ENCODE measurements around the gene MMRN1.

Gene MMRN1

GRCh38 chr4:89894649-89895550 lies at the start of gene MMRN1:
TSS of gene MMRN1 (plus strand) at chr4:89894854. CDS start at chr4:89894972, 118 bp downstream.
- DNase-seq, result no peak

- DNase-seq, result no peak
Measured at GRCh38 chr4:89847571-89848325, 46.9 kb upstream of the MMRN1 start.

- no peak for DNase-seq
Measured at GRCh38 chr4:89855236-89855635, 39.4 kb upstream of the MMRN1 start.

- no peak for DNase-seq
Measured at GRCh38 chr4:89860971-89861370, 33.7 kb upstream of the MMRN1 start.

GRCh38 chr4:89863533-89863932 lies 31.1 kb upstream of the MMRN1 start:
- DNase-seq, result no peak

GRCh38 chr4:89868276-89868675 lies 26.4 kb upstream of the MMRN1 start:
- no peak for DNase-seq

GRCh38 chr4:89868999-89869589 lies 25.6 kb upstream of the MMRN1 start:
- DNase-seq, result peak; percentile 14

GRCh38 chr4:89871211-89871610 lies 23.4 kb upstream of the MMRN1 start:
- DNase-seq, result no peak

GRCh38 chr4:89876548-89876947 lies 18.1 kb upstream of the MMRN1 start:
- DNase-seq, result no peak

GRCh38 chr4:89878611-89879010 lies 16.0 kb upstream of the MMRN1 start:
- DNase-seq, result no peak

- no peak for DNase-seq
Measured at GRCh38 chr4:89879215-89879614, 15.4 kb upstream of the MMRN1 start.

GRCh38 chr4:89889289-89889688 lies 5.4 kb upstream of the MMRN1 start:
- no peak for DNase-seq

- DNase-seq, result no peak
Measured at GRCh38 chr4:89897867-89898266, 3.2 kb downstream of the MMRN1 start.

GRCh38 chr4:89898304-89898716 lies 3.7 kb downstream of the MMRN1 start:
- no peak for DNase-seq

GRCh38 chr4:89899152-89899551 lies 4.5 kb downstream of the MMRN1 start:
- DNase-seq, result no peak

GRCh38 chr4:89899854-89900253 lies 5.2 kb downstream of the MMRN1 start:
- no peak for DNase-seq

- peak; percentile 73 for DNase-seq
Measured at GRCh38 chr4:89901808-89902431, 7.3 kb downstream of the MMRN1 start.

- peak; percentile 62 for DNase-seq
Measured at GRCh38 chr4:89904524-89904923, 9.9 kb downstream of the MMRN1 start.

- DNase-seq, result no peak
Measured at GRCh38 chr4:89906316-89906715, 11.7 kb downstream of the MMRN1 start.

- DNase-seq, result no peak
Measured at GRCh38 chr4:89906777-89907521, 12.3 kb downstream of the MMRN1 start.

GRCh38 chr4:89909889-89910288 lies 15.2 kb downstream of the MMRN1 start:
- no peak for DNase-seq

GRCh38 chr4:89913623-89914022 lies 19.0 kb downstream of the MMRN1 start:
- DNase-seq, result no peak

Measured in NCI-H1092 treated with DMSO at 0.1 percent for 48 hours (cell line).